HepG2 (cell line): ENCODE data around the gene LIME1. TPM values are rescaled to one million over a fixed set of nuclear protein-coding genes. Genes with fewer than 3 reads are reported as not detected.

ENCODE experiments used
- AGO2 ChIP-seq: fragments of 200-400 bp; formaldehyde crosslinking; optimal IDR thresholded peaks from 2 replicates; pipeline ENCODE3; 2017; ENCODE audit warnings: mild to moderate bottlenecking, low read depth, low read length, moderate library complexity
- ARNT2 ChIP-seq: sonication (generic); formaldehyde crosslinking; IDR thresholded peaks from 2 replicates; pipeline ENCODE4 v1.8.0; 2022; ENCODE audit warnings: mild to moderate bottlenecking, low read depth, missing genetic modification reagents, moderate library complexity
- CHD2 ChIP-seq: IDR thresholded peaks from 2 replicates; pipeline ENCODE4 v1.6.1; 2011; ENCODE audit warnings: low read depth, low read length, improper control_type of control experiment
- EZH2 ChIP-seq: conservative IDR thresholded peaks from 2 replicates; pipeline ENCODE4 v1.6.1; 2012; ENCODE audit warnings: mild to moderate bottlenecking, low read depth, low read length, moderate library complexity
- FOXA3 ChIP-seq: IDR thresholded peaks from 2 replicates; pipeline ENCODE4 v1.6.1; 2016; ENCODE audit warnings: missing genetic modification reagents, missing compliant biosample characterization
- IRF2 ChIP-seq: IDR thresholded peaks from 2 replicates; pipeline ENCODE4 v1.6.1; 2018; ENCODE audit warnings: missing genetic modification reagents, missing compliant biosample characterization
- PRDM15 ChIP-seq: sonication (generic); formaldehyde crosslinking; IDR thresholded peaks from 2 replicates; pipeline ENCODE4 v1.4.0; 2020; ENCODE audit warnings: missing genetic modification reagents
- SRF ChIP-seq: IDR thresholded peaks from 2 replicates; pipeline ENCODE4 v1.6.1; 2011; ENCODE audit warnings: mild to moderate bottlenecking, low read depth, low read length, moderate library complexity
- SSRP1 ChIP-seq: IDR thresholded peaks from 2 replicates; pipeline ENCODE4 v1.6.1; 2016; ENCODE audit warnings: control low read depth
- ZEB1 ChIP-seq: IDR thresholded peaks from 2 replicates; pipeline ENCODE4 v1.6.1; 2012; ENCODE audit warnings: mild to moderate bottlenecking, low read depth, inconsistent platforms; ENCODE audit not compliant: insufficient replicate concordance
- ZFP82 ChIP-seq: sonication (generic); formaldehyde crosslinking; IDR thresholded peaks from 2 replicates; pipeline ENCODE4 v1.5.1; 2020; ENCODE audit warnings: mild to moderate bottlenecking, missing genetic modification reagents, borderline replicate concordance
- ZNF3 ChIP-seq: IDR thresholded peaks from 2 replicates; pipeline ENCODE4 v1.7.0; 2017; ENCODE audit warnings: inconsistent platforms
- ZNF44 ChIP-seq: sonication (generic); formaldehyde crosslinking; IDR thresholded peaks from 2 replicates; pipeline ENCODE4 v1.5.1; 2020; ENCODE audit warnings: mild to moderate bottlenecking, missing genetic modification reagents
- ZNF446 ChIP-seq: sonication (generic); formaldehyde crosslinking; IDR thresholded peaks from 2 replicates; pipeline ENCODE4 v1.5.0; 2020; ENCODE audit warnings: mild to moderate bottlenecking, missing genetic modification reagents
- ZNF460 ChIP-seq: sonication (generic); formaldehyde crosslinking; IDR thresholded peaks from 2 replicates; pipeline ENCODE4 v1.5.1; 2020; ENCODE audit warnings: missing genetic modification reagents, mild to moderate bottlenecking, borderline replicate concordance
- ZNF549 ChIP-seq: sonication (generic); formaldehyde crosslinking; IDR thresholded peaks from 2 replicates; pipeline ENCODE4 v1.5.0; 2020; ENCODE audit warnings: missing genetic modification reagents
- ZNF562 ChIP-seq: sonication (generic); formaldehyde crosslinking; IDR thresholded peaks from 2 replicates; pipeline ENCODE4 v1.8.0; 2022; ENCODE audit warnings: missing genetic modification reagents, borderline replicate concordance
- ZNF687 ChIP-seq: sonication (generic); formaldehyde crosslinking; IDR thresholded peaks from 2 replicates; pipeline ENCODE4 v1.5.1; 2020; ENCODE audit warnings: mild to moderate bottlenecking, missing genetic modification reagents, moderate library complexity
- ZSCAN21 ChIP-seq: sonication (generic); formaldehyde crosslinking; IDR thresholded peaks from 2 replicates; pipeline ENCODE4 v1.8.0; 2022; ENCODE audit warnings: mild to moderate bottlenecking, missing genetic modification reagents, moderate library complexity, borderline replicate concordance
- polyA plus RNA-seq, 8 experiments: library from polyadenylated mRNA; depleted of rRNA in 3 of 8; stranded (reverse) in 7 of 8; unstranded in 1 of 8; fragments of >200 nt; fragmentation: Illumina TruSeq in 4 of 8; extraction: Trizol in 4 of 8; gene quantifications; 2 replicates each; pipeline versions ENCODE4 v1.2.1 to v1.2.3, GENCODE V29; 2011 to 2016; ENCODE audit warnings: low read depth in 4 of 8, missing spikeins in 1 of 8, mixed read lengths in 1 of 8; ENCODE audit not compliant: insufficient read depth in 1 of 8
- total RNA-seq, 5 experiments: library from RNA; depleted of rRNA; stranded (reverse); fragments of >200 nt; fragmentation: Illumina TruSeq; extraction: Trizol; gene quantifications; 2 replicates each; pipeline ENCODE4 v1.2.3, GENCODE V29; 2016; ENCODE audit warnings: low read depth in 1 of 5
- TF ChIP-seq, protein P1 (sequence below): sonication (generic); formaldehyde crosslinking; conservative IDR thresholded peaks from 2 replicates; pipeline ENCODE4 v1.8.0; 2022; ENCODE audit warnings: missing genetic modification reagents

The LIME1 gene
- total and polyA plus RNA-seq, 2 of the 13 experiments (the other 11 are each of a cell fraction or from before 2014, with no cell fraction given): 13.0 to 61.5 TPM

GRCh38 chr20:63737945-63738686 lies 1.7 kb downstream of the LIME1 start (continued):
- TF ChIP-seq SRF: no peak
- 0 out of 2 replicates have a peak, but pooled peaks have one; percentile 11 for TF ChIP-seq ZNF549 (CRISPR knock-in tag)
- TF ChIP-seq ZNF3 (CRISPR knock-in tag): no peak
- no peak for TF ChIP-seq ZFP82 (CRISPR knock-in tag)
- no peak; the same call in 1 of the 2 replicates for TF ChIP-seq ZNF562 (CRISPR knock-in tag)
- TF ChIP-seq ZNF687 (CRISPR knock-in tag): peak; percentile 81
- TF ChIP-seq ZNF44 (CRISPR knock-in tag): peak; percentile 97
- no peak for TF ChIP-seq EZH2
- peak; percentile 91 for TF ChIP-seq ZSCAN21 (CRISPR knock-in tag)
- TF ChIP-seq ARNT2 (CRISPR knock-in tag): peak; percentile 70
- peak; percentile 42; the same call in 1 of the 2 replicates for TF ChIP-seq CHD2
- TF ChIP-seq ZNF460: no peak
- peak; percentile 26; the same call in 1 of the 2 replicates for TF ChIP-seq SSRP1
- TF ChIP-seq PRDM15 (CRISPR knock-in tag): peak; percentile 51; the same call in 1 of the 2 replicates
- peak; percentile 74; the same call in 1 of the 2 replicates for TF ChIP-seq IRF2
- TF ChIP-seq AGO2: peak; percentile 99
- peak; percentile 13 for TF ChIP-seq ZEB1
- TF ChIP-seq FOXA3 (CRISPR knock-in tag): peak; percentile 41; the same call in 1 of the 2 replicates
- TF ChIP-seq ZNF446 (CRISPR knock-in tag): peak; percentile 49
- TF ChIP-seq, protein P1, sequence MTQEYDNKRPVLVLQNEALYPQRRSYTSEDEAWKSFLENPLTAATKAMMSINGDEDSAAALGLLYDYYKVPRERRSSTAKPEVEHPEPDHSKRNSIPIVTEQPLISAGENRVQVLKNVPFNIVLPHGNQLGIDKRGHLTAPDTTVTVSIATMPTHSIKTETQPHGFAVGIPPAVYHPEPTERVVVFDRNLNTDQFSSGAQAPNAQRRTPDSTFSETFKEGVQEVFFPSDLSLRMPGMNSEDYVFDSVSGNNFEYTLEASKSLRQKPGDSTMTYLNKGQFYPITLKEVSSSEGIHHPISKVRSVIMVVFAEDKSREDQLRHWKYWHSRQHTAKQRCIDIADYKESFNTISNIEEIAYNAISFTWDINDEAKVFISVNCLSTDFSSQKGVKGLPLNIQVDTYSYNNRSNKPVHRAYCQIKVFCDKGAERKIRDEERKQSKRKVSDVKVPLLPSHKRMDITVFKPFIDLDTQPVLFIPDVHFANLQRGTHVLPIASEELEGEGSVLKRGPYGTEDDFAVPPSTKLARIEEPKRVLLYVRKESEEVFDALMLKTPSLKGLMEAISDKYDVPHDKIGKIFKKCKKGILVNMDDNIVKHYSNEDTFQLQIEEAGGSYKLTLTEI (CRISPR knock-in tag): 0 out of 2 replicates have a peak, but pooled peaks have one; percentile 62
